GM23338 (cell line): ENCODE measurements around the gene ZAR1.

ENCODE experiments used
- CREB1 ChIP-seq: fragments of 250-450 bp; sonication (Bioruptor Pico); IDR thresholded peaks from 2 replicates; pipeline ENCODE4 v1.5.0; 2020; ENCODE audit warnings: low read depth, mild to moderate bottlenecking, moderate library complexity
- EZH2 ChIP-seq: fragments of 200-600 bp; sonication (generic); IDR thresholded peaks from one replicate; pipeline ENCODE4 v1.8.0; 2017; ENCODE audit warnings: antibody characterized with exemption, mild to moderate bottlenecking, low read depth; ENCODE audit not compliant: unreplicated experiment
- EZH2phosphoT487 ChIP-seq: fragments of 200-600 bp; sonication (generic); IDR thresholded peaks from one replicate; pipeline ENCODE4 v1.8.1; 2018; ENCODE audit warnings: antibody characterized with exemption; ENCODE audit not compliant: unreplicated experiment
- POLR2AphosphoS5 ChIP-seq: IDR thresholded peaks from 2 replicates; pipeline ENCODE4 v1.6.1; 2016; ENCODE audit warnings: antibody characterized with exemption, low read depth
- ZNF114 ChIP-seq: fragments of 250-450 bp; sonication (Bioruptor Pico); IDR thresholded peaks from 2 replicates; pipeline ENCODE4 v1.5.0; 2020; ENCODE audit warnings: mild to moderate bottlenecking, moderate library complexity
- TF ChIP-seq, protein P1 (sequence below), 2 experiments: fragments of 200-600 bp in 1 of 2; sonication (generic) in 1 of 2; conservative IDR thresholded peaks; 2 replicates each; pipeline versions ENCODE4 v1.5.1 to v1.6.1; 2016 to 2017; ENCODE audit warnings: antibody characterized with exemption in 2 of 2, low read depth in 2 of 2, mild to moderate bottlenecking in 2 of 2, moderate library complexity in 1 of 2
- TF ChIP-seq, protein P2 (sequence below): IDR thresholded peaks from 2 replicates; pipeline ENCODE4 v1.6.1; 2016; ENCODE audit warnings: antibody characterized with exemption

DNA sequence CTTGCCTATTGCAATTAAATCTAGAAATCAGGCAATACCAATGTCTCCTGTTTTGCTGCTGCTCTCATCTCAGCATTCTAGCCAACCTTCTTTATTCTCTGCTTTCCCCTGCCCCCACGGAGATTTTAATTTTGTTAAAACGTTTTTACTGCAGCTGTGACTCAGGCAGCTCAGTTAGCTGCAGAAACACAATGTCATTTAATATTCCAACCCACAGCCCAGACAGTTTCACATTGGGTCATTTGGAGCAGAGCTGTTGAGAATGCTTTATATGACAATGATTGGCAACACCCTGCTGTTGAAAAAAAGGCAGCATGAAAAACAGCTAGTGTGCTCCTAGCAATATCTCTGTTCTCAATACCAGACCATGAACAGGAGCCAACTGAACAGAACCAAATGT, 19.5 kb upstream of the ZAR1 start:
- TF ChIP-seq EZH2, result no peak
- TF ChIP-seq, protein P1, sequence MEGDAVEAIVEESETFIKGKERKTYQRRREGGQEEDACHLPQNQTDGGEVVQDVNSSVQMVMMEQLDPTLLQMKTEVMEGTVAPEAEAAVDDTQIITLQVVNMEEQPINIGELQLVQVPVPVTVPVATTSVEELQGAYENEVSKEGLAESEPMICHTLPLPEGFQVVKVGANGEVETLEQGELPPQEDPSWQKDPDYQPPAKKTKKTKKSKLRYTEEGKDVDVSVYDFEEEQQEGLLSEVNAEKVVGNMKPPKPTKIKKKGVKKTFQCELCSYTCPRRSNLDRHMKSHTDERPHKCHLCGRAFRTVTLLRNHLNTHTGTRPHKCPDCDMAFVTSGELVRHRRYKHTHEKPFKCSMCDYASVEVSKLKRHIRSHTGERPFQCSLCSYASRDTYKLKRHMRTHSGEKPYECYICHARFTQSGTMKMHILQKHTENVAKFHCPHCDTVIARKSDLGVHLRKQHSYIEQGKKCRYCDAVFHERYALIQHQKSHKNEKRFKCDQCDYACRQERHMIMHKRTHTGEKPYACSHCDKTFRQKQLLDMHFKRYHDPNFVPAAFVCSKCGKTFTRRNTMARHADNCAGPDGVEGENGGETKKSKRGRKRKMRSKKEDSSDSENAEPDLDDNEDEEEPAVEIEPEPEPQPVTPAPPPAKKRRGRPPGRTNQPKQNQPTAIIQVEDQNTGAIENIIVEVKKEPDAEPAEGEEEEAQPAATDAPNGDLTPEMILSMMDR (conservative IDR thresholded peaks at IDR 0.05; ENCODE audit: low read depth in 2 of 2), result no peak
- no peak for TF ChIP-seq POLR2AphosphoS5
- no peak for TF ChIP-seq CREB1 (CRISPR knock-in tag)
- TF ChIP-seq, protein P2, sequence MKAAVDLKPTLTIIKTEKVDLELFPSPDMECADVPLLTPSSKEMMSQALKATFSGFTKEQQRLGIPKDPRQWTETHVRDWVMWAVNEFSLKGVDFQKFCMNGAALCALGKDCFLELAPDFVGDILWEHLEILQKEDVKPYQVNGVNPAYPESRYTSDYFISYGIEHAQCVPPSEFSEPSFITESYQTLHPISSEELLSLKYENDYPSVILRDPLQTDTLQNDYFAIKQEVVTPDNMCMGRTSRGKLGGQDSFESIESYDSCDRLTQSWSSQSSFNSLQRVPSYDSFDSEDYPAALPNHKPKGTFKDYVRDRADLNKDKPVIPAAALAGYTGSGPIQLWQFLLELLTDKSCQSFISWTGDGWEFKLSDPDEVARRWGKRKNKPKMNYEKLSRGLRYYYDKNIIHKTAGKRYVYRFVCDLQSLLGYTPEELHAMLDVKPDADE, result no peak
- no peak for TF ChIP-seq ZNF114
- no peak for TF ChIP-seq EZH2phosphoT487
